ENCODE measurements around the gene PDZD7.
"Not testable (repeated sequence)": the region's sequence is repeated elsewhere in the genome, so short reads cannot be mapped to it uniquely, and the experiment has no call there.

GRCh38 chr10:100975397-100975796 is 55.5 kb downstream of the PDZD7 start:
- not testable (repeated sequence) for TF ChIP-seq CTCF (IDR thresholded peaks at IDR 0.05; ENCODE audit: low read length); EZH2 (optimal IDR thresholded peaks at IDR 0.05; ENCODE audit: low read depth, low read length); EZH2phosphoT487 (IDR thresholded peaks at IDR 0.05; ENCODE audit: low read length)
